TTC549 (cell line): ENCODE results near the gene ZPBP.
"Not testable (repeated sequence)": the region's sequence is repeated elsewhere in the genome, so short reads cannot be mapped to it uniquely, and the experiment has no call there.

Source experiments
- FAIRE-seq: peaks from 2 replicates; lab custom pipeline; 2012; peaks lifted over from hg19 to GRCh38; lab: Jason Lieb, UNC

The ZPBP gene

GRCh38 chr7:50092579-50093491 lies at the start of gene ZPBP:
Gene ZPBP (minus strand): TSS chr7:50093246. CDS start chr7:50093194, 52 bp downstream.
- peak; percentile 71 for FAIRE-seq

DNA sequence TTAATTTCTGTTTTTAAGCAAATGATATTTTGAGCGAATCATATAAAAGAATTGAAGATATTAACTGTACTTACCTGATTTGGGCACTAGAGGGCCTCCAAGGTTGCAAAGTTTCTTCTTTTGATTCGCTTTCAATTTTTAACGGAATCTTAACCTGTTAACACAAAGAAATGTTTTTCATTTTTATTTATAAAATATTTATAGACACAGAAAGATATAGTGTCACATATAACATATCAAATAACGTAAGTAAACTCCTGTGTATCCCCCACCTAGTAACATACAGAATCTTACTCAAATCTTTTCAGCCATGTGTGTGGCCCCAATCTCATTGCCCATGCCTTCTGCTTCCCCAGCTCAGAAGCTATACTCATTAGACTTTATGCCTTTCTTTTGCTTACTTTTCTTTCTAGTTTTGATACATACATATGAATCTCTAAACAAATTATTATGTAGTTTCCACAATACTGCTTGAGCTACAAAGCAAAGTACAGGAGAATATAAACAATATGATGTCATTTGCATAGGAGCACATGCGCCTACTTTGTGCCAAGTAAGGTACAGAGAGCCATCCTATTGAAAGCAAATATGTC lies 49.5 kb upstream of the ZPBP start:
- peak; percentile 84 for FAIRE-seq

DNA sequence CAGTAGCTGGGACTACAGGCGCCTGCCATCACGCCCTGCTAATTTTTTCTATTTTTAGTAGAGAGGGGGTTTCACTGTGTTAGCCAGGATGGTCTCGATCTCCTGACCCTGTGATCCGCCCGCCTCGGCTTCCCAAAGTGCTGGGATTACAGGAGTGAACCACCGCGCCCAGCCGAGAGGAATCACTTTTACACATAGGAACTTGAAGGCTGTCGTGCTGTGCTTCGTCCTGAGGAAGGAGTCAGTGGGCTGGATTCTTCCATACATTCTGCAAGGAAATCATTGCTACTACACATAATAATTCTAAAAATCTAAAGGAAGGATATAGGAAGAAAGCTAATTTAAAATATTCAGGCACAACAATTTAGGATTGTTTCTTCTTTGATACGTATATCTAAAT lies 48.8 kb upstream of the ZPBP start:
- FAIRE-seq, result no peak

- FAIRE-seq, result no peak
These were observed 48.1 kb upstream of the ZPBP start for GRCh38 chr7:50141131-50141530.

DNA sequence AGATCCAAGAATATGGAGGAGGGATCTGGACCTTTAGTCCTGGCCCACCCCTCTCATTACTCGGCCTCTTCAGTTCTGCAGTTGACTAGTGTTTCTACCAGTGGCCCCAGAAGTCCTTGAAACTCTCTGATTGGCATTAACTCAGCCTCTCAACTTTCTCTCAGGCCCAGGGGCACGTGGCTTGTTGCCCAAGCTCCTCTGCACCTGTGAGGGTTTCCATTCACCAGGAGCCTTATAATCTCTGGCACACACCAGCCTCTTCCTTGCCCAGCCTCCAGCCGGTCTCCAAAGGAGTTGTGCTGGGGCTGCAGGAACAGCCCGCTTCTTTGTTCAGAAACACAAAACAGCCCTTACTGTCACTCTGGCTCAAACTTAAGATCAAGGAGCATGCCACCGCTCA lies 47.6 kb upstream of the ZPBP start:
- no peak for FAIRE-seq

GRCh38 chr7:50138101-50138500 lies 45.1 kb upstream of the ZPBP start:
- FAIRE-seq, result no peak

- no peak for FAIRE-seq
These were observed 32.7 kb upstream of the ZPBP start for GRCh38 chr7:50125766-50126165.

- FAIRE-seq, result no peak
These were observed 28.2 kb upstream of the ZPBP start for GRCh38 chr7:50121286-50121685.

DNA sequence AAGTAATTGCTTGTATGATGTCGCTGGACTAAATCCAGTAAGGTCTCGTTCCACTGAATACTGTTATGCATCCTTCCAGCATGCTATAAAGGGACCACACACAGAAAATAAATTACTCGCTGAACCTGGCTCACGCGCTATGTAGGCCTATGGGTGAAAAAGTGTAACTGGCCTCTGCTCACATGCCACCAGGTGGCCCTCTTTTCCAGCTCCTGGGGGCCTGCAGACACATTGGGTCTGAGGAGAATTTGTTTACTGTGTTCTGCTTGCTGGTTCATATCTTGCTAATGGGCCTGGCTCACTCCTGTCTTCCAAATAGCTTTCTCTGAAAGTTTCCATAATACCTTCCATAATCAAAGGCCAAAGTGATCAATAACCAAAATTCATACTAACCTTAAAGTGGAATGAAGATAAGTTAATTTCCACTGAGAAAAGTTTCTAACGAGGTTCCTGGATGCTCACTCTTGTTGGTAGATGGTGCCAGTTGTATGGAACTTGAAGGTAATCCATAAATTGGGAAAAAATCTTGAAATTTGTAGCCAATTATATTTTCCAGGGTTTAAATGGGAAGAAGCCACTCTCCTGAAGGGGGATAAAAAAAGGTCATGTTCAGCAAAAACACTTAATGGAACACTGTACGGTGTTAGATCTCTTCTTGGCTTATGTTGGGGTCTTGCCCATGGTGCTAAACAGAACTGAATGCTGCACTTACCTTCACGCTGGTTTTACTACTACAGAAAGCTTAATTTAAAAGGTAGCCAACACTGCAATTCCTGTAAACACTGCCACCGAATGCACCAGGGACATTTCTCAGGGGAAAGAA lies 27.0 kb upstream of the ZPBP start:
- FAIRE-seq, result no peak

- FAIRE-seq, result no peak
These were observed 19.2 kb upstream of the ZPBP start for GRCh38 chr7:50112250-50112649.

- FAIRE-seq, result no peak
These were observed 8.8 kb upstream of the ZPBP start for GRCh38 chr7:50101873-50102272.

GRCh38 chr7:50095634-50096033 lies 2.6 kb upstream of the ZPBP start:
- no peak for FAIRE-seq

DNA sequence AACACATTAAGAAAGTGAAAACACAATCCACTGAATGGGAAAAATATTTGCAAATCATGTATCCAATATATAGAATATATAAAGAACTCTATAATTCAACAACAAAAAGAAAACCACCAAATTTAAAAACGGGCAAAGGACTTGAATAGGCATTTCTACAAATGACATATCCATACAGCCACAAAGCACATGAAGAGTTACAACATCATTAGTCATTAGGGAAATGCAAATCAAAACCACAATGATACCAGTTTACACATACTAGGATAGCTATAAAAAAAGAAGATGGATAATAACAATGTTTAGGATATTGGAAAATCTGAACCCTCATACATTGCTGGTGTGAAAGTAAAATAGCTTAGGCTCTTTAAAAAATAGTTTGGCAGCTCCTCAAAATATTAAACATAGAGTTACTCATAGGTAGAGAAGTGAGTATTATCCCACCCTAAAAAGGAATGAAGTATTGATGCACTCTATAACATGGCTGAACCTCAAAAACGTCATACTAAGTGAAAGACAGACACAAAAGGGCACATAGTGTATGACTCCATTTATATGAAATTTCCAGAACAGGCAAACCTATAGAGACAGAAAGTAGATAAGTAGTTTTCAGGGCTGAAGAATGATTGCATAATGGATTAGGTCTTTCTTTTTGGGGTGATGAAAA lies 4.5 kb downstream of the ZPBP start:
- FAIRE-seq, result no peak

DNA sequence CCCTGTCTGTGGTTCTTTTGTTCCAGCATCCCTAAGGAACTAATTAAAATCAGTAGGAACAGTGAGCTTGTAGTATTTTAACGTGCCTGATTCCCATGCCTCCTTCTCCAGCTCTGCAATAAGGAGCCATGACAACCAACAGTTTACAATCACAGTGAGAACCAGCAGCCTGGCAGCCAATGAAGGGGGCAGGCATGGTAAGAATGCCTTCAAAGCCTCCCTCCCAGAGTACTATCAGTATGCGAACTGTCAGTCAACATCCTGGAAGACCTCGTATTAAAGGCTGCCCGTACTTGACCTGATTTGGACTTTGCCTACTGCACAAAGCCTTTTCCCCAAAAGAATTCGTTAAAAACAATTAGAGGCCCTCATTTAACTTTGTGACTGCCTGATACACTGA lies 7.7 kb downstream of the ZPBP start:
- no peak for FAIRE-seq

- no peak for FAIRE-seq
These were observed 20.0 kb downstream of the ZPBP start for GRCh38 chr7:50073093-50073492.

DNA sequence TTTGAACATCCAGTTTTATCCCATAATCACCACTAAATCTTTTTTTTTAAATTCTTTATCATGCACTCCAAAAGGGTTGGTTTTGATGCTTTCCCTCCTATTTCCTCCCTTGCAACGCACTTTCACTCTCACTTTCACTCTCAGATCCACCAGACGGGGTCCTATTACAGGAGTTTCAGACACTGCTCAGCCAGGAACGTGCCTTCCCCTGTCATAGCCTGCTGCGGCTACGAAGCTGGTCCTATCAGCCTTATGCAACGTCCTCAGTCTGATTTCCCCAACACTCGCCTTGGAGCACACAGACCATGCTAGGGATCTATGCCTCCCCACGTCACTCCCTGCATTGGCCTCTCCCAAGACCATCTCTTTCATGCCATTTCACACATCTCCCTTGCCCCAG lies 23.4 kb downstream of the ZPBP start:
- no peak for FAIRE-seq

- no peak for FAIRE-seq
These were observed 24.0 kb downstream of the ZPBP start for GRCh38 chr7:50068850-50069551.

GRCh38 chr7:50068026-50068425 lies 25.0 kb downstream of the ZPBP start:
- no peak for FAIRE-seq

DNA sequence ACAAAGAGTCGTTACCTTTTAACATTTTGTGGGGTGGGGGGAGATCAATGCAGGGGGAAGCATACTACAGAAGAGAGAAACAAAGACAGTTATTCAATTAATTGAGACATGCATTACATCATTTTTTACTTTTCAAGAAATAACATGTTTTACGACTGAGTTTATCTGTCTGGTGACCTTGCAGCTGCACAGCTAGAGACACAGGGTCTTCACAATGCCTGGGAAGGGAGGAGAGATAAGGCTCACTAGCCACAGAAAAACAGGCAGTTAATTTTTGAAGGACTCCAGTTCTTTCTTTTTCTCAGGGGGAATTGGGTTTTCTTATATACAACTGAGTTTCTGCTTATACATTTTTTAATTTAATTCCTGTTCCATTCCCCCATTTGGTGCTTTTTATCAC lies 30.1 kb downstream of the ZPBP start:
- no peak for FAIRE-seq

- no peak for FAIRE-seq
These were observed 36.9 kb downstream of the ZPBP start for GRCh38 chr7:50056131-50056530.

GRCh38 chr7:50047716-50048115 lies 45.3 kb downstream of the ZPBP start:
- FAIRE-seq, result no peak

- not testable (repeated sequence) for FAIRE-seq
These were observed 51.9 kb downstream of the ZPBP start for GRCh38 chr7:50041165-50041564.
